ENCODE measurements around the gene SRCAP. TPM values are rescaled to one million over a fixed set of nuclear protein-coding genes. Genes with fewer than 3 reads are reported as not detected.

Gene SRCAP
- total RNA-seq, 1 donor from 2014 or later: 10.0 TPM

DNA sequence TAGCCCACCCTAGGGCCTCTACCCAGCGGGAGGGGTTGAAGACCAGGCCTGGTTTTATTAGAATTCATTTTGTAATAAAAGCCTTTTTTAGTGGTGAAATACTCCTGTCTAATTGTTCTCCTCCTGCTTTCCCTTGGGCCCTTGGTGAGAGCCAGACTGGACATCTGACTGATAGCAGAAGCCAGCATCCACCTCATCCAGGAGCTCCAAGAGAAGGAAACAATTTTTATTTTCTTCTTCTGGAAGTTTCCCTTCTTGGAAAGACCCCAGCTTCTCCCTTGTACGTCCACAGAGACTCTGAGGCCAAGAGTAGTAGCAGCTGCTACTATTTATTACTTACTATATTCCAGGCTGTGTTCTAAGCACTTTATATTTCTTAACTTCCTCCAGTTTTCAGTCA is 45.2 kb downstream of the SRCAP start:
- TF ChIP-seq, protein P1, sequence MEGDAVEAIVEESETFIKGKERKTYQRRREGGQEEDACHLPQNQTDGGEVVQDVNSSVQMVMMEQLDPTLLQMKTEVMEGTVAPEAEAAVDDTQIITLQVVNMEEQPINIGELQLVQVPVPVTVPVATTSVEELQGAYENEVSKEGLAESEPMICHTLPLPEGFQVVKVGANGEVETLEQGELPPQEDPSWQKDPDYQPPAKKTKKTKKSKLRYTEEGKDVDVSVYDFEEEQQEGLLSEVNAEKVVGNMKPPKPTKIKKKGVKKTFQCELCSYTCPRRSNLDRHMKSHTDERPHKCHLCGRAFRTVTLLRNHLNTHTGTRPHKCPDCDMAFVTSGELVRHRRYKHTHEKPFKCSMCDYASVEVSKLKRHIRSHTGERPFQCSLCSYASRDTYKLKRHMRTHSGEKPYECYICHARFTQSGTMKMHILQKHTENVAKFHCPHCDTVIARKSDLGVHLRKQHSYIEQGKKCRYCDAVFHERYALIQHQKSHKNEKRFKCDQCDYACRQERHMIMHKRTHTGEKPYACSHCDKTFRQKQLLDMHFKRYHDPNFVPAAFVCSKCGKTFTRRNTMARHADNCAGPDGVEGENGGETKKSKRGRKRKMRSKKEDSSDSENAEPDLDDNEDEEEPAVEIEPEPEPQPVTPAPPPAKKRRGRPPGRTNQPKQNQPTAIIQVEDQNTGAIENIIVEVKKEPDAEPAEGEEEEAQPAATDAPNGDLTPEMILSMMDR (IDR thresholded peaks at IDR 0.05; ENCODE audit: insufficient read depth, low read length, severe bottlenecking): no peak
- FAIRE-seq (no peak), DNase-seq (ENCODE audit: low read depth) (no peak)
- Histone ChIP-seq H3K36me3 (ENCODE audit: control insufficient read depth, insufficient read depth, low read length) (peaks cover 15% of the 10 kb centered on the region), H3K4me3 (ENCODE audit: low read depth, low read length) (no peak overlapping the region), H3K27me3 (ENCODE audit: control insufficient read depth, insufficient read depth, low read length) (no peaks in the 10 kb centered on the region)

DNA sequence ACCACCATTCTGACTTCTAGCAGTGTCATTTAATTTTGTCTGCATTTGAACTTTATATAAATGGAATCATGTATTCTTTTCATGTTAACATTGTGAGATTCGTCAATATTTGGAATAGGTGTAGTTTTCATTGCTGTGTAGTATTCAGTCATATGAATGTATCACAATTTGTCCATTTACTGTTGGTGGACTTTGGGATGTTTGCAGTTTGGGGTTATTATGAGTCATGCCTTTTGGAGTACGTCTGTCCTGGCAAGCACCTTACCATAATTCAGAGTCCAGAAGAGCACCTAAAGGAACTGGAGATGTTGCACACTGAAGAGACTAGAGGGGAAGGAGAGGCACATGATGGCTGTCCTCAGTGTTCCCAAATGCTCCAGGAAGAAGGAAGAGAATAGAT is 46.1 kb downstream of the SRCAP start:
- no peak for FAIRE-seq
- Histone ChIP-seq H3K36me3 (ENCODE audit: control insufficient read depth, insufficient read depth, low read length) (peaks cover 15% of the 10 kb centered on the region), H3K4me3 (ENCODE audit: low read depth, low read length) (no peak overlapping the region), H3K27me3 (ENCODE audit: control insufficient read depth, insufficient read depth, low read length) (no peaks in the 10 kb centered on the region)
- DNase-seq (ENCODE audit: low read depth): peak; percentile 25
- TF ChIP-seq, protein P1 (IDR thresholded peaks at IDR 0.05; ENCODE audit: insufficient read depth, low read length, severe bottlenecking): no peak

DNA sequence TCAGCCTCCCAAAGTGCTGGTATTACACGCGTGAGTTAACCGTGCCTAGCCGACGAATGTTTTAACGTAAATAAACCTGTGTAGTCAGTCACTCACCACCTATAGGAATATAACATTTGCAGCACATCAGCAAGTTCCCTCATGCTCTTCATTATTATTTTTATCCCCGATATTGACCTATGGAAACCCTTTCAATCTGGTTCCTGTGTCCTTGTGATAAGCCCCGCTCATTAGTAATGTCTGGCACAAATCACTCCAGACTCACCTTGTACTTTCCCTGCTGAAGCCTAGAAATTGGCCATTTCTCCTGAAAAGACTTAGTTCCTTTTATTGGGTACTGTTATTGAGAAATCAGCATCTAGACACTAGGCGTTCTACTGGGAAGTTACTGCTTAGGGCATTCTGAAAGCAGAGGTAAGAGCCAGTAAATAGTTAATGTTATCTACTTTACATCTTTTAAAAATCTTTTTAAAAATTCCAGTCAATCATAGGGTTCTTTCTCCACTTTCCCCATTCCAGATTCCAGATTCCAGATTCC is 47.7 kb downstream of the SRCAP start:
- TF ChIP-seq, protein P1 (IDR thresholded peaks at IDR 0.05; ENCODE audit: insufficient read depth, low read length, severe bottlenecking): no peak
- FAIRE-seq (no peak), DNase-seq (ENCODE audit: low read depth) (no peak)
- H3K36me3 ChIP-seq (ENCODE audit: control insufficient read depth, insufficient read depth, low read length): peaks cover 25% of the 10 kb centered on the region
- H3K4me3 ChIP-seq (ENCODE audit: low read depth, low read length): no peak overlapping the region
- no peaks in the 10 kb centered on the region for H3K27me3 ChIP-seq (ENCODE audit: control insufficient read depth, insufficient read depth, low read length)

DNA sequence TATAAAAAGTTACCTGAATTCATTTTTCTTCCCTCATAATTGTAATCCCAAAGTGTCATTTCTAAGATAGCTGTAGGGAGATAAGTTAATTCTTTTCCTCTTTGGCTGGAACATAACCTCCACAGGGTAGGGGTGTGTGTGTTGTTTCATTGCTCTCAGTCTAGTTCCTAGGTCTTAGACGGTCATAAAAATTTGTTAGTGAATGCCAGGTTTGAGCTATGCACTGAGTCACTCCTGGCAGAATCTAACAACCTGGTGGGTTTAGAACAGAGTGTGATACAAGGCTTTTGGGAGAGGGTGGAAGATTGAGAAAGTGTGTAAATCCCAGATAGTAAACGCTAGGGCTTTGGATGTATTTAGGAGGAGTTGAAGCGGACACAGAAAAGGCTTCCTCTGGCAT is 48.4 kb downstream of the SRCAP start:
- TF ChIP-seq, protein P1 (IDR thresholded peaks at IDR 0.05; ENCODE audit: insufficient read depth, low read length, severe bottlenecking): no peak
- no peaks in the 10 kb centered on the region for H3K27me3 ChIP-seq (ENCODE audit: control insufficient read depth, insufficient read depth, low read length)
- FAIRE-seq: no peak
- peaks cover 22% of the 10 kb centered on the region for H3K36me3 ChIP-seq (ENCODE audit: control insufficient read depth, insufficient read depth, low read length)
- peak; percentile 48 for DNase-seq (ENCODE audit: low read depth)
- peak overlapping the region; percentile 37 for H3K4me3 ChIP-seq (ENCODE audit: low read depth, low read length)

DNA sequence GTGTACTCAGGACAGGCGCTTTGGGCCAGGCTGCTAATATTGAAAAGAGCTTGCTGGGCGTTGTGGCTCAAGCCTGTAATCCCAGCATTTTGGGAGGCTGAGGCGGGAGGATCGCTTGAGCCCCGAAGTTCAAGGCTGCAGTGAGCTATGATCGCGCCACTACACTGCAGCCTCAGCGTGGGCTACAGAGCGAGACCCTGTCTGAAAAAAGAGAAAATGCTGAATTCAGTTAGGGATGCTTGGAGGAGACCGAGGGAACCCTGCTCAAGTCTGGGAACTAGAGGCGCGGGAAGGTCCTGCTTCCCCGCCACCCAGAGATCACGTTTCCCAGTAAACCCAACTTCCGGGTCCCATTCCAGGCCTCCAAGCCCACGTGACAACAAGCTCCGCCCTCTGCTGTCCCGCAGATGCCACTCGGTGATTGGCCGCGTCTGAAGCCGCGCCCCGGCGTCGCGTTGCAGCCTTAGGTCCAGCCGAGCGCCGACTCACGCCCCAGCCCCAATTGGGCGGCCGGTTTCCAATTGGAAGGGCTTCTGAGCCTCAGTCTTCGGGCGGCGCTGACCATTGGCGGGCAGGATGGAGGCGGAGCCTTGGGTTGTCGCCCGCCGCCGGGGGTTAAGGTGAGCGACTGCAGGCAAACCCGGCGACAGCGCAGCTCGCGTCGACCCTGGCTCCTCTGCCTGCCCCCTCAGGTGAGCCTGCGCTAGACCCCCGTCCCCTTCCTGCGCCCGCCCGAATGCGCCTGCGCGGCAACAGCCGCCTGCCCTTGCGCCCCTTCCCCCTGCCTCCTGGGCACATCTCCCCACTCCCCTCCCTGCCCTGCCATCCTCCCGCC is 49.0 kb downstream of the SRCAP start, which contains the start of gene PHKG2:
TSS of gene PHKG2 (plus strand) at position 627 of the 835 bp plus-strand sequence. CDS start 396 bp downstream, outside the sequence.
- DNase-seq (ENCODE audit: low read depth) (peak; percentile 97), FAIRE-seq (no peak)
- H3K27me3 ChIP-seq (ENCODE audit: control insufficient read depth, insufficient read depth, low read length): no peaks in the 10 kb centered on the region
- H3K4me3 ChIP-seq (ENCODE audit: low read depth, low read length): peak within 1 kb of the TSS; percentile 80
- TF ChIP-seq, protein P1 (IDR thresholded peaks at IDR 0.05; ENCODE audit: insufficient read depth, low read length, severe bottlenecking): no peak
- H3K36me3 ChIP-seq (ENCODE audit: control insufficient read depth, insufficient read depth, low read length): peaks cover 18% of the 10 kb centered on the region
